Occipital lobe (tissue), 2 donors: ENCODE measurements around the gene MPEG1. TPM values are rescaled to one million over a fixed set of nuclear protein-coding genes. Genes with fewer than 3 reads are reported as not detected.

Source experiments
- DNase-seq: peaks from one replicate; lab custom pipeline; 2025; lab: John Stamatoyannopoulos, UW
- total RNA-seq: library from RNA; depleted of rRNA; stranded (reverse); fragments of >200 nt; gene quantifications from one replicate; pipeline ENCODE4 v1.2.3, GENCODE V29; 2014

Gene MPEG1
- total RNA-seq, 1 donor from 2014 or later: 2.8 TPM

DNA sequence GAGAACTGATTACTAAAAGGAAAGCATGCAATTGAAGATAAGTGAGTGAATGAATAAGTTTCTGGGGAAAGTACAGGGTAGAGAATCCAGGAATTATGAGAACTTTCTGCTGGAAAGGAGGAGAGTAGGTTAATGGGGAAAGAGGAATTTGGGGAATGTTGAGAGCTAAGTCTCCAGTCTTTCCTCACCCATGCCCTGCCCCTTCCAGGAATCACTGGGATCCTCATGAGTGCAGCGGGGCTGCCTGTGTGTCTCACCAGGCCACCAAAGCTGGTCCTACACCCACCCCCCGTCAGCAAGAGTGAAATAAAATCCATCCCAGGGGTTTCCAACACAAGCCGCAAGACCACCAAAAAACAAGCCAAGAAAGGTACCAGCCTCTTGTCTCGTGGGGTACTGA is 23.8 kb downstream of the MPEG1 start:
- no peak for DNase-seq

- DNase-seq: no peak
These were observed 25.1 kb downstream of the MPEG1 start for GRCh38 chr11:59187587-59187986.

DNA sequence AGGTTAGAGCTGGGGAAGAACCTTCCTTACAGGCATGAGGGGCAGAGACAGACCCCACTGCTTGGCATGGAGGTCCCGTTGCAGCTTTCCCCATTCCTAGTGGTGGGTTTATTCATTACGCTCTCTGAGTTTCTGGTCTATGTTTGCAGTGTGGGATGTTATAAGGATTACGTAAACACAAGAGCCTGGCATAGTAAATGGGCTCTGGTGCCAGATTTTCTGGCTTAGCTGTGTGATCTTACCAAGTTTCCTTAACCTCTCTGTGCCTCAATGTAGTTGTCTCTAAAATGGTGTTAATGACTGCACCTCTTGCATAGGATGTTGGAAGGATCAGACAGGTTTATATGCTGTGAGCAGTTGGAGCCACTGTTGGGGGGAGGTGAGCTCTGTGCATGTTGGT is 25.7 kb downstream of the MPEG1 start:
- no peak for DNase-seq

GRCh38 chr11:59186130-59186594 is 26.6 kb downstream of the MPEG1 start:
- no peak for DNase-seq

DNA sequence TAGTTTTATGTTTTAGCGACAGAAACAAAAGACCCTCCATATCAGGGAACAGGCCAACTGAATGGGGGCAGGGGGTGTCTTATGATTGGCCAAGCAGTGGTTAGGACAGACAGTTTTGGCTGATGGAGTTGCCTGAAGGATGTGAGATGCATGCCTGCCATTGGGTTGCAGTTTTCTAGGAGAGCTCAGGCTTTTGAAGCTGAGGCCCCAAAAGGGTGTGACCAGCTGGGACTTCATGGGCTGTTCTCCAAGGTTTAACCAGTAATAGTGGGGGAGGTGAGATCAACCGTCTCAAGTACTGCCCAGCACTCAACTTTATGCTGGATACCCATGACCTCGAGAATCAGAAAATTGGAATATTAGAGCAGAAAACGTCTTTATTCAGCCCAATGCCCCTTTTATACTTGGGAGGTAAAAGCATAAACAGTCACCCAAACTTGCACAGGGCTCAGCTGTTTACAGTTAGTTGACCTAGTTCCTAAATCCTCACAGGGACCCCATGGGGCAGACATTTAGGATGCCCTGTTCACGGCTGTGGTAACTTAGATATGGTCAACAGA is 27.3 kb downstream of the MPEG1 start:
- no peak for DNase-seq

DNA sequence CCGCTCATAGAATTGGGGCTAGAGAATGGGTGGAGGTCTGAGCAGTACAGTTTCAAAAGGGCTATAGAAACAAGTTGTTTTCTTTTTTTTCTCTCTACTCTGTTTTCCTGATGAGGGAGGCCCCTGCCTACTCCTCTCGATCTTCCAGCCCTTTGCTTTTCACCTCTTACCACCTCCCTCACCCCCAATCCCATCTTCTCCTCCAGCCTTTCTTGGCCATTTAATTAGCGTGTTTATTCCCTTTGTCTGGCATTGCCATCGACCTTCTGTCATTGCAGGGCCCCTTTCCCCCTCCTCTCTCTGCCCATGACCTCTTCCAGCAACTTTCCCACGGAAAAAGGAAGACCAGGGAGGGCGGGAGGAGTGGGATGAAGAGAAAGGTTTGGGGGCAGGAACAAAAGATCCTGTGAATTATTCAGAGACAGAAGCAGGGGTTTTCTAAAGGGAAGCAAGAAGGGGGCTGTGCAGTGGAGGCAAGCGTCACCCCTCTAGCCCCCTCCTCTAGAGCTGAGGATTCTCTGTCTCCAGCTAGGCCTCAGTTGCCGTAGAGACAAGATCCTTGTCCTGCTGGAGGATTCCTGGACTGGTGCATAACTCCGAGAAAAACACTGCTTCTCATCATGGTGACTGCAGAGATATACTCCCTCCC is 27.9 kb downstream of the MPEG1 start:
- DNase-seq: no peak

DNA sequence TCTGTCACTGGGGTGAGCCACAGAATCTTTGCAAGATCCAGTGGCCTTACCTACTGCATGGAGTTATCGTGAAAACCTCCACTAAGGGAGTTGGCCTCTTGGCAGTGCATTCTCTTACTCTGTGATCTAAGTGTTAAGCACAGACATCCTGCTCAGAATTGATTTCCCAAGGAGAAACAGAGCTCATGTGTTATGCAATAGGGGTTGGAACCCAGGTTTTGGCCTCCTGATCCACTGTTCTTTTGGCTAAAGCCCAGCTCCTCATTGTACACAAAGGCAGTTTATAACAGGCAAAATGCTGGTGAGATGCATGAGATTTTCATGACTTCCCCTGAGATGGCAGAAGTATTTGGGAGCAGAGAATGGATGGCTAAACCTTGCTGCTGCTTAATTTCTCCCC is 29.0 kb downstream of the MPEG1 start:
- no peak for DNase-seq

- DNase-seq: no peak
These were observed 30.1 kb downstream of the MPEG1 start for GRCh38 chr11:59182457-59183151.

GRCh38 chr11:59181746-59182456 is 30.8 kb downstream of the MPEG1 start:
- DNase-seq: no peak

GRCh38 chr11:59180907-59181306 is 31.8 kb downstream of the MPEG1 start:
- DNase-seq: no peak

DNA sequence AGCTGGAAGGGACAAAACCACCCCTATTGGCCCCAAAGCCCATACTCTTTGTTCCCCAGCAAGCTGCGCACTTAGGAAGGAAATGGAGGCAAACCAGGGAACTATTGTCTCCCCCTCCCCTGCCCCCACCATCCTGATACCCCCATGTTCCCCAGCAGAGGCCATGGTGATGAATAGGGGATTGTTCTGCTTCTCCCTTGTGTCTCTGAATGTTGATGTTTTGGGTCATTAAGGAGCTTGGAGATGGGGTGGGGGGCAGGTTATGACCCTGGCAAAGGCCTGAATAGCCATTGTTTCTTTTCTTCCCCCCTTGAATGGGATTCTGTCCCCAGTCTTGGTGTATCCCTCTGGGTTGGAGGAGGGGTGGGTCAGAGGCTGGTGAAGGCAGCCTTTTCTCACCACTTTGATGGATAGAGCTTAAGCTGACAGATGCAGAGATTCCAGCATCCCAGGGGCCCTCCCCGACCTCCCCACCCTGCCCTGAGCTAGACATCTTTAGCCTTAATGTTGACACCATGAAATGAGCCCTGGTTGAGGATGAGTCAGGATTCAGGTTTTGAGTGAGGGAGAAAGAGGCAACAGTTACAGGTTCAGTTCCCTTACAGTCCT is 32.5 kb downstream of the MPEG1 start:
- no peak for DNase-seq

- DNase-seq: no peak
These were observed 33.6 kb downstream of the MPEG1 start for GRCh38 chr11:59179121-59179520.

DNA sequence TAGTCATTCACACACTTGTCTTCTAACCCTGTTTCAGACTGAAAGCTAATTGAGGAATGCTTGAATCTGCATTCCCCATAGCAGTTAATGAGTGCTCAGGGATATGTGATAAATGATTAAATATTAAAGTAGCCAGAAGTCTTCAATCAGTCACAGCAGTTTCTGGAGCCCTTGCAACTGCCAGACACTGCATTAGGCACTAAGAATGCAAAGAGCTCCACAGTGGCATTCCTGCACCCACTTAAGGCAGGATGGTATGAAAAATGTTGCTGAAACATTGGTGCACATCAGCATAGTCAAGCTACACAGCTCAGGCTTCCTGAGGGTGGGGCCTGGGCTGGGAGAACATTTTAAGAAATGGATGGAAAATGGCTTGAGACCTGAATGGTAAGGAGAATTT is 34.3 kb downstream of the MPEG1 start:
- no peak for DNase-seq

DNA sequence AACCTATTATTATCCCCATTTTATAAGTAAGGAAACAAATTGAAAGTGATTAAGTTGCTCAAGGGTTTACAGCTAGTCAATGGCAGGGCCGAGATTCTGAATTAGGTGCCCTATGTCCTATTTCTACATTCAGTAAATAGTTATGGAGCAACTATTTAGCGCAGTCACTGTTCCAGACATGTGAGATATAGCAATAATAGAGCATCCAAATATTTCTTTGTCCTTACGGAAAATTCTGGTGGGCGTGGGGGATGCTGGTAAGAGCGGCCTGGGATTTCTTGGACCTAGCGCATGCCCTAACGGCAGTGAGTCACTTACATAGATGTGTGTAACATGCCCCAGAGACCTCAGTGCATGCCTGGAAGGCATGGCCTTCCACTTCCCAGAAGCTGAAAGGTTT is 36.4 kb downstream of the MPEG1 start:
- DNase-seq: no peak

DNA sequence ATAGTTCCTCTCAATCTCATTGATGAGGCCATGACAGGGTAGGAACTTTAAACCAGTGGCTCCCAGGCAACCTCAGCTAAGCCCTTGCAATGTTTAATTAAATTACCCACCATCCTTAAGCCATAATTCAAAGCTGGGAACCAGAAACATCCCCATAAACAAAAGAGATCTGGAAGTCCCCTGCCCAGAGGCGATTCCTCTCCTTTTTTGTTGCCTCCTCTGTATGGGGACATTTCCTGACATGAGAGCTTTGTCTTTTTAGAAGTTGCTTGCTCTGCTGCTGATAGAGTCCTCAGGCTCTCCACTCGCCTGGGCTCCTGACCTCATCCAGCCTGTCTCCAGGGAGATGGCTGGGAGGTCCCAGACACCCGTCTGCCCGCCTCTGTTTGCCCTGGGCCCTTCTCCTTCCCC is 37.6 kb downstream of the MPEG1 start:
- DNase-seq: no peak

DNA sequence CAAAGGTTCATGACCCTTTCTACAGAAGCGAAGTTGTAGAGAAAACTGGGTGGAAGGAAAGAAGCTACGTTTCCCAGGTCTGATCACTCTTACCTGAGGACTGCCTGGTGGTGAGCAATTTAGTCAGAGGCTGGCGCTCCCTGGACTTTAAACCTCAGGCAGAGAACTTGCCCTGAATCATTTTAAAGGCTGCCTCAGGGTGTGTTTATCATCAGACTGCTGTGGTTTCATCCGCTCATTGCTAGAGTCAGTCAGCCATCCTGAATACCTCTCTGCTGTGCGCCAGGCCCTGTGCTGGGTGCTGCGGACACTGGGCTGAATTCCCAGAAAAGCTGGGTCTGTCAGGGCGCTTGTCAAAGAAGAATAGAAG is 38.1 kb downstream of the MPEG1 start:
- no peak for DNase-seq

- DNase-seq: no peak
These were observed 38.6 kb downstream of the MPEG1 start for GRCh38 chr11:59173964-59174663.

DNA sequence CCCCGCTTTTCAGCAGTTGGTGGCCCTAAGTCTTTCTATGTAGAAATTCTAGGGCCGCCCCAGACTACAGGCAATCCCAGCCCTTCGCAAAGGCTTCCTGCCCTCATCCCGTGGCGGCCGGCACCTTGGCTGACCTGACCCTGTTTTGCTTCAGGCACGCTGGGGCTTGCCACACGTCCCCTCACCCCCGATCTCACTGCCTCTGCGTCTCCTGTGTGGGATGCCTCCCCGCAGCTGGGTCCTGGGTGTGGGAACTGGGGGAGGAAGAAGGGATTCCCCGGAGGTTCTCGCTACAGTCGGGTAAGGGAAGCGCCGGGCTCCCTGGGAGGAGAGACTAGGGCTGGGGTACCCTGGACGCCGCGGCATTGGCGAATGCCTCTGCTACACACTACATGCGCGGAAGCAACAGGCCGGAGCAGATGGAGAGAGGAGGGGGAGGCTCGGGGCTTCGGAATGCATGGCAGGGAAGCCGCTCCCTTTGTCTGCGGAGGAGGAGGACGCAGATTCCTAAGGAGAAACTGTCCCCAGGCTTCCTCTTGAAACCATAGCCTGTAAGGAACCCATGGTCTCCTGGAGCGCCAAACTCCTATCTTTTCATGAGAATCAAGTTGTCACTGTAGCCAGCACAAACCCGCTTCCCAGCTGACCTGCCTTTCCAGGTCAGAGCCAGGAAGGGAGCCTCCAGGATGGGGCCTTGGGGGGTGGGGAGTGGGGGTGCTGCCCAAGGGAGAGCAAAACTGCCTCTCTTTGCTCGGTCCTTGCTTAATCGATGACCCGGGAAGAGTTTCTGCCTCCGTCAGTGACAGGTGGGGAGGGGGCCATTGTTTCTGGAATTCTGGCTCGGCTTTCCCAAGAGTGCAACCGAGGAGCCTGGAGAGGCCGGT is 39.4 kb downstream of the MPEG1 start:
- peak; percentile 27 for DNase-seq

DNA sequence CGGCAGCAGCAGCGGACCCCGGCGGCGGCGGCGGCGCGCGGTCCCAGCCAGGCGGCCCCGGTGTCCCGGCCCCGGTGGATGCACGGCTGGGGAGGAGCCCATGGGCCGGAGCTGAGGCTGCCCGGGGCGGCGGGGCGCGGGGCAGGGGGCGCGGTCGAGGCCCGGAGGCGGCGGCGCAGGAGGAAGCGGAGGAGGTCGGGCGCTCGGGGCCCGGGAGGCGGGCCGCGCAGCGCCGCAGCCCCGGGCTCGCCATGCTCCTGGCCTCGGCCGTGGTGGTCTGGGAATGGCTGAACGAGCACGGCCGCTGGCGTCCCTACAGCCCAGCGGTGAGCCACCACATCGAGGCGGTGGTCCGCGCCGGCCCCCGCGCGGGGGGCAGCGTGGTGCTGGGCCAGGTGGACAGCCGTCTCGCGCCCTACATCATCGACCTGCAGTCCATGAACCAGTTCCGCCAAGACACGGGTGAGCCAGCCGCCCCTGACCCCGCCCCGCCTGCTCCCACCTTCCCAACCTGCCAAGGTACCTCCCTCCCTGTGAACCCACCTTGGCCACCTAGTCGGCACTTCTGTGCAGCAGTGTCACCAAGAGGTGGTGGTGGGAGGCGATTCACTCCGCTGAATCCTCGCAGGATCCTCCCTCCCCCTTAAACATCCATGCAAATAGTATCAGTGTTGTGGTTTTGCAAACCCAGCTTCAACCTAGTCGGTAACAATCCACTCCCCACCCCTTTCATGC is 40.2 kb downstream of the MPEG1 start:
- no peak for DNase-seq
